ENCODE data around the gene CSTA.

Gene CSTA

GRCh38 chr3:122298239-122298638 is 26.8 kb upstream of the CSTA start:
- H4K20me1 ChIP-seq (ENCODE audit: low read depth, low read length) = no peaks in the 10 kb centered on the region
- no peak overlapping the region for H3K4me2 ChIP-seq (ENCODE audit: low read depth, low read length, poor library complexity, severe bottlenecking)
- no peak overlapping the region for H2AFZ ChIP-seq (ENCODE audit: low read depth, low read length, severe bottlenecking)
- no peaks in the 10 kb centered on the region for H3K79me2 ChIP-seq (ENCODE audit: insufficient read depth, low read length)
- H3K9ac ChIP-seq (ENCODE audit: low read length) = no peak overlapping the region
- H3K4me3 ChIP-seq (ENCODE audit: insufficient read depth, low read length, poor library complexity, severe bottlenecking) = no peak overlapping the region
- H3F3A ChIP-seq (ENCODE audit: insufficient read depth) = no peaks in the 10 kb centered on the region
- H3K27ac ChIP-seq (ENCODE audit: low read depth, low read length) = no peak overlapping the region
- H3K27me3 ChIP-seq (ENCODE audit: low read length) = no peaks in the 10 kb centered on the region
- no peaks in the 10 kb centered on the region for H3K9me2 ChIP-seq (replicated peaks; ENCODE audit: insufficient read depth, low read length)
- no peaks in the 10 kb centered on the region for H3K36me3 ChIP-seq (ENCODE audit: low read length)
- TF ChIP-seq EZH2phosphoT487 (conservative IDR thresholded peaks at IDR 0.05; ENCODE audit: low read length) = no peak
- TF ChIP-seq, protein P1, sequence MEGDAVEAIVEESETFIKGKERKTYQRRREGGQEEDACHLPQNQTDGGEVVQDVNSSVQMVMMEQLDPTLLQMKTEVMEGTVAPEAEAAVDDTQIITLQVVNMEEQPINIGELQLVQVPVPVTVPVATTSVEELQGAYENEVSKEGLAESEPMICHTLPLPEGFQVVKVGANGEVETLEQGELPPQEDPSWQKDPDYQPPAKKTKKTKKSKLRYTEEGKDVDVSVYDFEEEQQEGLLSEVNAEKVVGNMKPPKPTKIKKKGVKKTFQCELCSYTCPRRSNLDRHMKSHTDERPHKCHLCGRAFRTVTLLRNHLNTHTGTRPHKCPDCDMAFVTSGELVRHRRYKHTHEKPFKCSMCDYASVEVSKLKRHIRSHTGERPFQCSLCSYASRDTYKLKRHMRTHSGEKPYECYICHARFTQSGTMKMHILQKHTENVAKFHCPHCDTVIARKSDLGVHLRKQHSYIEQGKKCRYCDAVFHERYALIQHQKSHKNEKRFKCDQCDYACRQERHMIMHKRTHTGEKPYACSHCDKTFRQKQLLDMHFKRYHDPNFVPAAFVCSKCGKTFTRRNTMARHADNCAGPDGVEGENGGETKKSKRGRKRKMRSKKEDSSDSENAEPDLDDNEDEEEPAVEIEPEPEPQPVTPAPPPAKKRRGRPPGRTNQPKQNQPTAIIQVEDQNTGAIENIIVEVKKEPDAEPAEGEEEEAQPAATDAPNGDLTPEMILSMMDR (IDR thresholded peaks at IDR 0.05; ENCODE audit: insufficient read depth, low read length, poor library complexity, severe bottlenecking) = no peak
- H3K9me3 ChIP-seq (ENCODE audit: insufficient read depth, low read length) = no peaks in the 10 kb centered on the region

GRCh38 chr3:122299215-122299614 is 25.8 kb upstream of the CSTA start:
- Histone ChIP-seq H3K36me3 (ENCODE audit: low read length) (no peaks in the 10 kb centered on the region), H3K4me2 (ENCODE audit: low read depth, low read length, poor library complexity, severe bottlenecking) (no peak overlapping the region), H2AFZ (ENCODE audit: low read depth, low read length, severe bottlenecking) (no peak overlapping the region), H3K27me3 (ENCODE audit: low read length) (no peaks in the 10 kb centered on the region), H3K9ac (ENCODE audit: low read length) (no peak overlapping the region), H3K27ac (ENCODE audit: low read depth, low read length) (no peak overlapping the region), H3K9me2 (replicated peaks; ENCODE audit: insufficient read depth, low read length) (no peaks in the 10 kb centered on the region), H3K79me2 (ENCODE audit: insufficient read depth, low read length) (no peaks in the 10 kb centered on the region), H3K4me3 (ENCODE audit: insufficient read depth, low read length, poor library complexity, severe bottlenecking) (no peak overlapping the region), H4K20me1 (ENCODE audit: low read depth, low read length) (no peaks in the 10 kb centered on the region), H3F3A (ENCODE audit: insufficient read depth) (no peaks in the 10 kb centered on the region), H3K9me3 (ENCODE audit: insufficient read depth, low read length) (no peaks in the 10 kb centered on the region)
- TF ChIP-seq, protein P1 (IDR thresholded peaks at IDR 0.05; ENCODE audit: insufficient read depth, low read length, poor library complexity, severe bottlenecking) = no peak
- no peak for TF ChIP-seq EZH2phosphoT487 (conservative IDR thresholded peaks at IDR 0.05; ENCODE audit: low read length)

DNA sequence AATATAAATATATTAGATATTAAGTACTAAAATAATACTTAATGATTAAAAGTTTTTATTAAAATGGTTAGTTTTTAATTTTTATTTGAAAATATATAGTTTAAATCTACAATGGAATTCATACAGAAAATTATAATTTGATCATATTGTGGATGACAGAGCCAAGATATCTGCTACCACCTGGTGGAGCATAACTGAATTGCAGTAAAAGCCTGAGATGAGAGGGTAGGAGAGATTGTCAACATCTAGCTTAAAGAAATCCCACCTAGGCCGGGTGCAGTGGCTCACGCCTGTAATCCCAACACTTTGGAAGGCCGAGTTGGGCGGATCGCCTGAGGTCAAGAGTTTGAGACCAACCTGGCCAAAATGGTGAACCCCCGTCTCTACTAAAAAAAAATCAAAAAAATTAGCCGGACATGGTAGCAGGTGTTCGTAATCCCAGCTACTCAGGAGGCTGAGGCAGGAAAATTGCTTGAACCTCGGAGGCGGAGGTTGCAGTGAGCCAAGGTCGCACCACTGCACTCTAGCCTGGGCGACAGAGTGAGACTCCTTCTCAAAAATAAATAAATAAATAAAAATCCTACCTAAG is 25.1 kb upstream of the CSTA start:
- Histone ChIP-seq H3K27me3 (ENCODE audit: low read length) (no peaks in the 10 kb centered on the region), H3K9me3 (ENCODE audit: insufficient read depth, low read length) (no peaks in the 10 kb centered on the region), H3K4me3 (ENCODE audit: insufficient read depth, low read length, poor library complexity, severe bottlenecking) (no peak overlapping the region), H3F3A (ENCODE audit: insufficient read depth) (no peaks in the 10 kb centered on the region), H3K4me2 (ENCODE audit: low read depth, low read length, poor library complexity, severe bottlenecking) (no peak overlapping the region), H3K9me2 (replicated peaks; ENCODE audit: insufficient read depth, low read length) (no peaks in the 10 kb centered on the region), H3K27ac (ENCODE audit: low read depth, low read length) (no peak overlapping the region), H2AFZ (ENCODE audit: low read depth, low read length, severe bottlenecking) (no peak overlapping the region), H4K20me1 (ENCODE audit: low read depth, low read length) (no peaks in the 10 kb centered on the region), H3K79me2 (ENCODE audit: insufficient read depth, low read length) (no peaks in the 10 kb centered on the region), H3K9ac (ENCODE audit: low read length) (no peak overlapping the region), H3K36me3 (ENCODE audit: low read length) (no peaks in the 10 kb centered on the region)
- TF ChIP-seq, protein P1 (IDR thresholded peaks at IDR 0.05; ENCODE audit: insufficient read depth, low read length, poor library complexity, severe bottlenecking) = peak; percentile 70
- TF ChIP-seq EZH2phosphoT487 (conservative IDR thresholded peaks at IDR 0.05; ENCODE audit: low read length) = no peak
